ENCODE measurements around the gene CYB561D1. TPM values are rescaled to one million over a fixed set of nuclear protein-coding genes. Genes with fewer than 3 reads are reported as not detected.

CYB561D1 gene
- polyA plus RNA-seq, 4 donors, result 6.1 to 9.7 (median 8.2) TPM

DNA sequence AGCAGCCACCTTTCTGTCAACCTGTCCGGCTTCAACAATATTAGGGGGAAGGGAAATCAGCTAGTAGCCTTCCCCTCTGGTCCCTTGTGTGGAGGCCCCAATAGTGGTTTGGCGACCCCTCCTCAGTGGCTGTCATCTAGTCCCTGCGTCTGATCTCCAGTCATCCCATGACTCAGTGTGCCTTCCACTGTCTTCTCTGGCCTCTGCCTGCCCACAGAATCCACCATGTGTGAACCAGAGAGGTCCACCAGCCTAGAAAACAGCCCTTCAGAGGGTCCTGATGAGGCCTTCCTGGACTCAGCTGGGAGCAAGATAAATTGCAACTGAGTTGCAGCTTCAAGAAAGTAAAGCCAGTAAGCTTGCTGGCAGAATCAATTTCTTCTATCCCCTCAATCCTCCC is 14.0 kb upstream of the CYB561D1 start:
- DNase-seq (ENCODE audit: low read depth in 4 of 4, low spot score in 3 of 4), result no peak

DNA sequence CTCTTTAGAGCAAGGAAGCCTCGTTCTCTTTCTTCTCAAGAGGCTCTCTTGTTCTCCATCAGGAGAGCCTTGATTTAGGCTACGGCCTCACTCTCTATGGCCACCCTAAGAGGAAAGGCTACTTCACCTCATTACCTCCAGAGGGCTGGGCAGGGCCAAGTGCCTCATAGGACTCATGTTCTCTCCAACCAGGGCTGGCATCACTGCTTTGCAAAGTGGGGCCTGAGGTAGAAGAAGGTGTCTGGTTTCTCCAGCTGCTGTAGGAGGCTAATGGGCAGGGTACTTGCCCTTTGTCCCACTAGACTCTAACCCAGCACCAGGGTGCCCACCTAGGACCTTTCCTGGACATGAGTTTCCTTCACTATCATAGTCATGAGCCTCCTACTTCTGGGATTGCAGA is 12.2 kb upstream of the CYB561D1 start:
- no peak for DNase-seq (ENCODE audit: low read depth in 4 of 4, low spot score in 3 of 4)

DNA sequence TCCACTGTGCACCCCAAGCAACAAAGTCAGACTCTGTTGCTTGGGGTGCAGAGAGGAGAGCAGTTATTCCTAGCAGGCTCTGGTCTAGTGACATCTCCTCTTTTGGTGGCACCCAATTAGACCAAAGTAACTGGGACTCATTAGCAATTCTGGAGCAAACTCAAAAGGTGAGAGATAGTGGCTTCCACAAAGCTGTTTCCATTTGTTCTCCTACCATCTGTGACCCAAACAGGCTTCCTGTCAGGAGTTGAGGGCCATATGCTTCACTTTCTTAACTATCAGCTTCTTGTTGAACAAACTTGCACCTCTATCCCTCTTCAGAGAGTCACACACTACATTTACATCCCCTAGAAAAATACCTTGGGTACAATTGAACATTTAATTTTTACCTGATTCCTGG is 11.7 kb upstream of the CYB561D1 start:
- DNase-seq (ENCODE audit: low read depth in 4 of 4, low spot score in 3 of 4), result no peak

DNA sequence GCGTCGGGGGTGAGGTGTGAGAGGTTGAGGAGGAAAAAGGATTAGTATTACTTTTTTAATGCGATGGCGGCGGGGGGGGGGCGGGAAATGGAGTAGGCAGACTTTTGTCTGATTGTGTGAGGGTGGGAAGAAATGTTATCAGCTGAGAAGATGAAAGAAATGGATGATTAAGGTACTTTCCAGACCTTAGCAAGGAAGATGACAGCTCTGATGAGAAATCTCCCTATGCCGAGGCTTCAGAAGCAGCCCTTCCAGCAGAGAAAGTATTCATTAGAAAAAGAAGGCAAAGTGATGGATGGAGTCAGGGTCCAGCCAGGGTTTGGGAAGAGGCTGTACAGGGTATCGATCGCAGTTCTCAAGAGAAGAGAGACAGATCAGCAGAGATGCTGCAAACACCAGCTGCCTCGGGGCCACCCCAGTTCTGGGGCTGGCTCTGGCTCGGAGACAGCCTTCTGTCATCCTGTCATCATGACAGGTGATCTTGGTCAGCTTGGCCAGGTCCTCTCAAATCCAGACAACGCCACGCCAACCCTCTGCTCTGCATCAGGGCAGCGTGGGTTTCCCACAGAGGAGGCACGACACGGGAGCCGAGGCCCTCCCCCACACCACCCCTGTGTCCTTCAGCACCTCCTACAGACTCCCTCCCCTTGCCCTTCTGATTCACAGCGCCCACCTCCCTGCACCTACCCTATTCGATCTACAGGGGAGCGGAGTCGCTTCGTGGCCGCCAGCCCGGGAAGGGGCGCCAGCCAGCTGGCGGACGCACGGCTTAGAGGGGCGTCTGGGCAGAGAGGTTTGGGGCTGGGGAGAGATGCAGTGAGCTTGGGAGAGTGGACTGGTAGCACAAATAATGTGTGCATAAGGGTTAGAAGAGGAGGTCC is 10.9 kb upstream of the CYB561D1 start:
- no peak for DNase-seq (ENCODE audit: low read depth in 4 of 4, low spot score in 3 of 4)

DNA sequence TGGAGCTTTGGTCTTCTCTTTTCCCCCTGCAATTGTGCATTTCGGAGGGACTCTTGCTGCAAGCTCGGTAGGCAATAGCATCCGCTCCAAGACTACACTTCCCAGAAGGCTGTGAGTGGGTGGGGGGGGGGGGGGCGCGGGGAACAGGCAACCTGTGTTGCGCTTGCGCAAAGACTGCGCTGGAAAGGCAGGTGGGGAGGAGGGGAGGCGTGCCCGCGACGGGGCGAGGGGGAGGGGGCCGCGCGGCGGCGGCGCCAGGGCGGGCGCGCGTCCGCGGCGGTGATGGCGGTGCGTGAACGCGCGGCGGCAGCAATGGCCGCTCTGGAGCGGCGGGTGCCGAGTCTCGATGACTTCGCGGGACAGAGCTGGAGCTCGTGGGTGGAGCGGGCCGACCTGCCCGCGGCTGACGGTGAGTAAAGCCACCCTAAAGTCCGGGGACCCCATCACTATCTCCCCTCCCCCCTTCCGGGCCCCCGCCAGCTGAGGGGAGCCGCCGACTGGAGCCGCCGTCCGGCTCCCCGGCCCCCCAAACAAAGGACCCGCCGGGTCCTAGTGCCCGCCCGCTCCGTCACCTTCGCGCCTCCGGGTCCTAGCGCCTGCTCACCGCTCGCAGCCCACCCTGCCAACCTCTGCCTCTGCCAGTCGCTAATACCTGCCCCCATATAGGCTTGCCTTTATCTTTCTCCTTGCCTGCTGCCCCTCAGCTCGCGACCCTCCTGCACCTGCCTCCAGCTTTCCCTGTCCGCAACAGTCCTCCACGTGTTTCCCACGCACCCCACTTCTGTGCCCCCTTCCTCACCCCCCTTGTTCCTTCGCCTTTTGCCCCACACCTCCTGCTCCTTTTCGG is 10.0 kb upstream of the CYB561D1 start, which contains the start of gene ATXN7L2:
Gene ATXN7L2 (plus strand): TSS at position 234 of the 847 bp plus-strand sequence. CDS start 49 bp downstream, at position 283.
- peak; percentile 76 to 86 (median 83) for DNase-seq (ENCODE audit: low read depth in 4 of 4, low spot score in 3 of 4)

DNA sequence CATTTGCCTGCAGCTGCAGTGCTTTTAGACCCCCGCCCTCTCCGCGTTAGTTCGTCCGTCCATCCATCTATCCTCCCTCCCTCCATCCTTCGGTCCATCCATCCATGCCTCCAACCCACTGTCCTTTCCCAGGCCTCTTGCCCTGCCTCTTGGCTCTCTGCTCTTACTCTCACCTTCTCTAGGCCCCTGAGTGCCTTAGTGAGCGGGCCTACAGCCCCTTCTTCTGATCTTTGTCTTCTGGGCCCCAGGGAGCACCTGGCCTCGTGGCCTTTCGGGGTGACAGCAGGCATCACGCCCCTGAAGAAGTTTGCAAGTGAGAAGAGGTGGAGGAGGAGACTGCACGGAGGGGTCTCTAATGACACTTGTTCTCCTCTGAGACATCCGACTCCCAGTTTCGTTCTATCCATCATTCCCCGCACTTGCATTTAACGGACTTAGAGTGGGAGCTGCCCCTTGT is 9.3 kb upstream of the CYB561D1 start:
- no peak for DNase-seq (ENCODE audit: low read depth in 4 of 4, low spot score in 3 of 4)

DNA sequence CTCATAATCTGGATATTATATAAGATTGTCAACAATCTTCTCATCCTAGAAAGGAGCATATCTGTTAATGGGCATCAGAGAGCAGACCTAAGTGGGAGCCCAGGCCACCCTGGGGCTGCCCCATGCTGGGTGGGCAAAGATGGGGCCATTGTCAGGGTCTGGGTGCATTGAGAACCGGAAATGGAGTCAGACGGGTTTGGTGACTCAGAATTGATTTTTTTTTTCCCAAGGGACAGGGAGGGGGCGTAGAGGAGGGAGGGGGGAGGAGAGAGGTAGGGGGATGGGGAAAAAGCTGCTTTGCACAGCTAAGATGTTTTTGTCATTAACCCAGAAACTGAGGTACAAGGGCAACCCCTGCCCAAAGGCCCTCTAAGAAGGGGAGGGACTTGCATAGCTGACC is 8.9 kb upstream of the CYB561D1 start:
- DNase-seq (ENCODE audit: low read depth in 4 of 4, low spot score in 3 of 4), result no peak

DNA sequence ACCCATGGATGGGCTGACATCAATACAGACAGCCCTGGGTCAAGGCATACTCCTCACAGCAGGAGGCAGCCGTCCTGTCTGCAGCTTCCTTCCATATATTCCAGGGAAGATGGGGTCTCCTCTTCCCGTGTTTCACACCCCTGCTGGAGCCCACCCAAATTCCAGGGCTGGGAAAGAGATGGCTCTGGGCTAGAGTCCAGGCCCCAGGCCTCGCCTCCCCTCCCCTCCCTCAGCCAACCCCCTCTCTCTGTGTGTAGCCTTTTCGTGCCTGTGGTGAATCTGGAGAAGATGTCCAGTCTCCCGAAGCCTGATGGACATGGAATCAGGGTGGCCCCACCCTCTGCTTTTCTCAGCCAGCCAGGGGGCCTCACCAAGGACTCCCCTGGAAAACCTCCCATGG is 6.6 kb upstream of the CYB561D1 start:
- no peak for DNase-seq (ENCODE audit: low read depth in 4 of 4, low spot score in 3 of 4)

DNA sequence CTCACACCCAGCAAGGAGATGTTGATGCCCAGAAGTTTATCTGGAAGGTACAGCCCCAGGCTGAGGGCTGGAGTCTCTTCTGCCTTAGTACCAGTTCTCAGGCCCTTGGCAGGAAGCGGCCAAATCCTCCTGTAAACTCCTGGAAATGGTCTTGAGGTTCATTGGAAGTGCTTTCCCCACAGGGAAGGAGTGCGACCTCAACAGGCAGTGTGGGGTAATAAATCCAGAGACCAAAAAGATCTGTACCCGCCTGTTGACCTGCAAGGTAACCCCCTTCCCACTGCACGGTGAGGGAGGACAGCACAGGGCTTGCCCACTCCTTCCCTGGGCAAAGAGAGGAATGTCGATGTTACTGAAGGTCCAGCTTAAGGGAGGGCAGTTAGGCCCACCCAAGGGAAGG is 5.7 kb upstream of the CYB561D1 start:
- DNase-seq (ENCODE audit: low read depth in 4 of 4, low spot score in 3 of 4), result no peak

DNA sequence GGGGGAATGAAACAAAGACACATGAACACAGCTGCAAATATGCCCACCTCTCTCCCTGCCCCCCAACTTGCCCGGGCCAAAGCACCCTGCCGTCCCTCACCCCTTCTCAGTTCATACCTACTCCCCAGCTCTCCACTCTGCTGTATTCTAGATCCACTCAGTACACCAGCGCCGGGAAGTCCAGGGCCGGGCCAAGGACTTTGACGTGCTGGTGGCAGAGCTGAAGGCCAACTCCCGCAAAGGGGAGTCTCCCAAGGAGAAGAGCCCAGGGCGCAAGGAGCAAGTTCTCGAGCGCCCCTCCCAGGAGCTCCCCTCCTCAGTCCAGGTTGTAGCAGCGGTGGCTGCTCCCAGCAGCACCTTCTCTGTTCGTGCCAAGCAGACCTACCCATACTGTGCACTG is 5.2 kb upstream of the CYB561D1 start:
- no peak for DNase-seq (ENCODE audit: low read depth in 4 of 4, low spot score in 3 of 4)

DNA sequence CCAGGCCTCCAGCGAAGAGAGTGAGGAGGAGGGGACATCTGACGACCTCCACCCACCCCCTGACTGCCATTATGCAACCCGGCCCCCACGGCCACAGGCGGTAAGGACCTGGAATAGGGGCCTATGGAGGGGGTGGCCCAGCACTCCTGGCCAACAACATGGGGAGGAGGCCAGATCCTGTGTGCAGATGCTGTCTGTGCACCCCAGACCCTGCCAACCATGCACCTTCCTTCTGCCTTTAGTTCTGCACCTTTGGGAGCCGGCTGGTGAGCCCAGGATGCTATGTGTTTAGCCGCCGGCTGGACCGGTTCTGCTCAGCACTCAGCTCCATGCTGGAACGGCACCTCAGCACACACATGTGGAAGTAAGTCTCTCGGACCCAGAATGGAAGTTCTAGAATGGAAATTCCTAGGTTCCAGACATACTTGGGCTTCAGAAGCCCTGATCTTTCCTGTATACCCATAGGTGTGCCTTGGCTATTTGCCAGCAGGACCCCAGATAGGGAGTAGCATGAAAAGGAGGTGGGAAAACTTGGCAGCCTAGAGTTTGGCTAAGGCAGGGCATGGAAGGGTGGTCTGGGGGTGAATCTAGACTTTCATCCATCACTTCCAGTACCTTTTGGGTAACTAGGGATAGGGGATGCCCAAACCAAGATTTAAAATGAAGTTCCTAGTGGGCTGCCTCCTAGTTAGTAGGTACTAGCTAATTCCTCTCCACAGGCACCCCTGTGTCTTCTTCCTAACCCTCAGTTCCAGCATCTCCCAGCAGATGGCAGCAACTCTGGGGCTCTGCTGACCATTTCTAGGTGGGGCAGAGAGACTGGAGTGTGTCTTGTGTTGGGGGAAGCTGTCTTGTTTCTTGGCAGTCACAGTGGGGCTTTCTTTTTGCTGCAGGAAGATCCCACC is 3.6 kb upstream of the CYB561D1 start:
- no peak for DNase-seq (ENCODE audit: low read depth in 4 of 4, low spot score in 3 of 4)

DNA sequence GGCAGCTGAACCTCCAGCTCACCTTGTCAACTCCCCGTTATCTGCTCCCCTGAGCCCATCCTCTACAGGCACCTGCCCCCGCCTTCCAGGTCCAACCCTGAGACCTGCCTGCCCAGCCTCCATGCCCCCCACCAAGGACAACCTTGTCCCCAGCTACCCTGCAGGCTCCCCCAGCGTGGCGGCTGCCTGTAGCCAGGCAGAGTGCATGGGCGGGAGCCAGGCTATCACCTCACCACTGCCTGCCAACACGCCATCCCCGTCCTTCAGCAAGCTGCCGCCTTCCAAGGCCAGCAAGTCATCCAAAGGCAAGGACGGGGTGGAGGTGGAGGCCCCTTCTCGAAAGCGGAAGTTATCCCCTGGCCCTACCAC is 3.0 kb upstream of the CYB561D1 start:
- DNase-seq (ENCODE audit: low read depth in 4 of 4, low spot score in 3 of 4), result no peak

DNA sequence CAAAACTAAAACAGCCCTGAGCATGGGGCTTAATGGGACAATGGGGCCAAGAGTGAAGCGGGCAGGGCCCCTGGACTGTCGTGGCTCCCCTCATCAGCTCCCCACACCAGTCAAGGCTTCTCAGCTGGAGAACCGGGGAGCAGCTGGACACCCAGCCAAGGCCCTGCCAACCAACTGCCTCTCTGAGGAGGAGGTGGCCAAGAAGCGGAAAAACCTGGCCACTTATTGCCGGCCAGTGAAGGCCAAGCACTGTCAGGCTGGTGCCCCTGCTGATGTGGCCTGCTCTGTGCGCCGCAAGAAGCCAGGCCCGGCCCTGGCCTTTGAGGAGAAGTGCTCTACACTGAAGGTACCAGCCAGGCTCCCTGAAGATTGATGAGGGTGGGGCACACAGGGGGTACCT is 2.5 kb upstream of the CYB561D1 start:
- DNase-seq (ENCODE audit: low read depth in 4 of 4, low spot score in 3 of 4), result no peak

DNA sequence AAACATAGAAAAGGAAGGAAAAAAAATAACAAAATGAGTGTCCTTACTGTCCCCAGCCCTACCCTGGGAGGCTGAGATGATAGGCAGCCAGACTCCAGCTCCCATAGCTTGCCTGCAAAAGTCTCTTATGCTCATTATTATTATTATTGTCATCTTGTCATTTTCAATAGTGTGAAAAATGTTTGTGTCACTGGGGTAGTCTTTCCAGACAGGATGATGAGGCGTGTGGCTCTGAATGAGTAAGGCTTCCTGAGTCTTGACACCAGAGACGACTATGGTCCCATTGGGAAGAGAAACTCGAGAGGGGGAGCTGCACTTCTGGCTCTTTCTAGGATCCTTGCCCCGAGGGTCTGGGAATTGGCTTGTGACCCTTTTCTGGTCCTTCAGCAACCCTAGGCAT is 1.1 kb upstream of the CYB561D1 start:
- DNase-seq (ENCODE audit: low read depth in 4 of 4, low spot score in 3 of 4), result no peak

DNA sequence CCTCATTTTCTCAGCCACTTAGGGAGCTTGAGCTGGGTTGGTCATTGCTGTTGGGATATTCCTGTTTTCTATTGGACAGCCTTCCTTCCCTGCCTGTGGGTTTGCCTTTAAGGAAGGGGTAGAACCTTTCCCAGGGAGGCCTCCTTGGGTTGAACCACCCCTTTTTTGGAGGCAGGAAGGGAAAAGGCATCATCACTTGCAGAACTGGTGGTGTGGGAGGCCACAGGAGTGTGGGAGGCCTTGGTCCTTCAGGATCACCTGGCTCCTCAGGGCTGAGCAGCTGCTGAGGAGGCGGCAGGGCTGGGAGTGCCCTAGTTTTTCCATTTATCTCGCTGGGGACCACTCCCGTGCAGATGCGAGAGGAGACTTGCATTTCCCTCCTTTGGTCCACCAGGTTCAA is 667 bp upstream of the CYB561D1 start:
- DNase-seq (ENCODE audit: low read depth in 4 of 4, low spot score in 3 of 4), result no peak

DNA sequence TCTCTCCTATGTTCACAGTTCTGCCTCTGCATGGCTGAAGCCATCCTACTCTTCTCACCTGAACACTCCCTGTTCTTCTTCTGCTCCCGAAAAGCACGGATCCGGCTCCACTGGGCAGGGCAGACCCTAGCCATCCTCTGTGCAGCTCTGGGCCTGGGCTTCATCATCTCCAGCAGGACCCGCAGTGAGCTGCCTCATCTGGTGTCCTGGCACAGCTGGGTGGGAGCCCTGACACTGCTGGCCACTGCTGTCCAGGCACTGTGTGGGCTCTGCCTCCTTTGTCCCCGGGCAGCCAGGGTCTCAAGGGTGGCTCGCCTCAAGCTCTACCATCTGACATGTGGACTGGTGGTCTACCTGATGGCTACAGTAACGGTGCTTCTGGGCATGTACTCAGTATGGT is 1.8 kb downstream of the CYB561D1 start:
- no peak for DNase-seq (ENCODE audit: low read depth in 4 of 4, low spot score in 3 of 4)

DNA sequence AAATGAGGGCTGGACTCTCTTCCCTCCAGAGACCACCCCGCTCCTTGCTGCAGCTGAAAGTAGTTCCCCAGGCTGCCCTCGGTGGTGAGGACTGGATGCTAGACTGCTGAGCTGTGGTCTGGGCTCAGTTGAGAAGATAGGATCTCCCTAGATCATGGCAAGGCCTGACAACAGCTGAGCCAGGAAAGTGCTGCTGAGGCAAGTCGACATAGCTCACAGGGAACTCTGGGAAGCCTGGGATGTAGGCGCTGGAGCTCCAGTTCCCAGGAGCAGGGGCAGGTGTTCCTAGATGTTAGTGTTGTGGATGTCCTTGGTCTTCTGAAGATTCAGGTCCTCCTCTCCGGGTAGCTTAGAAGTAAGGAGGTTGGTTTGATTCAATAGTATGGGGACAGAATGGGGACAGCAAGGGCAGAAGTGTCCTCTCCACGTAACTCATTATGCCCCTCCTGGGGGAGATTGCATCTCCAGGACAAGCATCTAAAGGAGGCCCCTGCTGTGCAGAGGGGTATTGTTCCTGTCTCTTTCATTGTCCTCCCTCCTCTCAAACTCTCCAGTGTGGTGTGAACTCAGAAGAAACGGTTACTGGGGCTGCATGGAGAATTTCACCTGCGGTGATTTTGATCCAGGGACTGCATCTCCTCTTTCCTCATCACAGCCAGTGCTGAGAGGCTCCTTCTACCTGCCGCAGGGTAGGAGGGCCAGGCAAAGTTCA is 3.7 kb downstream of the CYB561D1 start:
- DNase-seq (ENCODE audit: low read depth in 4 of 4, low spot score in 3 of 4), result no peak

DNA sequence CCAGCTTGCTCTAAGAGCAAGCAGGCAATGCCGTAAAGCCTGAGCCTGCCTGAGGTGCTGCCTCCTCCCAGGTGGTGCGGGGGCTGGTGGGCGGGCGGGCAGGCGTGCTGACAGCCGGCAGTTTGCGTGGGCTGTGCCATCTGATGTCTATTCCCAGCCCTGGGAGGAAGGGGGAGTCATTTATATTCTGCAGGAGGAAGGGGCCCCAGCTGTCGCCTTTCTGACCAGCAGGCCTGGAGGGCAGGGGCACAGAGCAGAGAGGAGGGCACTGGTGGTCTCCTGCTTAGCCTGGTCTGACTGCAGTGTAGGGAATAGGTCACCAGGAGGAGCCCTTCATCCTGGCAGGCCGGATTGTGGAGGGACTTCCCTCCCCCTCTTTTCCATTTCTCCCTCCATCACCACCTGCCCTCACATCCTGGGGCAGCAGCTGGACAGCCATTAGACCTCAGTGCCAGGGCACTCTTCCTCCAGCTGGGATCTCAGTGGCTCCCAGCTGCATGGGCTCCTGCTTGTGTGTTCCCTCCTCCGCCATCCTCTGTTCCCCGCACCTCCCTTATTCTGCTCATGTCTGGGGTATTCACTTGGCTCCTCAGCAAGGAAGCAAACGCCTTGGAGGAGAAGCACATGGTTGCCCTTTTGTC is 4.4 kb downstream of the CYB561D1 start:
- DNase-seq (ENCODE audit: low read depth in 4 of 4, low spot score in 3 of 4), result peak in 3 of 4 donors; percentile 46 to 77 (median 60)

DNA sequence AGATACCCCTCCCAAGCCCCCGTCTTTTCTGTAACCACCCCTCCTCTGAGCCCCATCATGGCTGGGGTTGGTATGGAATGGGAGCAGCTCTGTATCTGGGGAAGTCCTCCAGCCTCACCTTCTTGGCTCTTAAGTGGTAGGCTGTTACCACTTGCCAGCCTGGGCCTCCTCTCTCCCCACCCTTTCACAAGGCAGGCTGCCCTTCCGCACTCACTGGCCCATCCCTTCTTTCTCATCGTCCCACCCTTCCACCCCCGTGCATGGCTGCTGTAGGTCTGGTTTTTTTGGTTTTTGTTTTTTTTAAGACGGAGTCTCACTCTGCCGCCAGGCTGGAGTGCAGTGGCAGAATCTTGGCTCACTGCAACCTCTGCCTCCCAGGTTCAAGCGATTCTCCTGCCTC is 5.2 kb downstream of the CYB561D1 start:
- DNase-seq (ENCODE audit: low read depth in 4 of 4, low spot score in 3 of 4), result no peak

All from left renal pelvis (tissue), 4 donors.